Measurements from ENCODE around the gene CCNO.

DNA sequence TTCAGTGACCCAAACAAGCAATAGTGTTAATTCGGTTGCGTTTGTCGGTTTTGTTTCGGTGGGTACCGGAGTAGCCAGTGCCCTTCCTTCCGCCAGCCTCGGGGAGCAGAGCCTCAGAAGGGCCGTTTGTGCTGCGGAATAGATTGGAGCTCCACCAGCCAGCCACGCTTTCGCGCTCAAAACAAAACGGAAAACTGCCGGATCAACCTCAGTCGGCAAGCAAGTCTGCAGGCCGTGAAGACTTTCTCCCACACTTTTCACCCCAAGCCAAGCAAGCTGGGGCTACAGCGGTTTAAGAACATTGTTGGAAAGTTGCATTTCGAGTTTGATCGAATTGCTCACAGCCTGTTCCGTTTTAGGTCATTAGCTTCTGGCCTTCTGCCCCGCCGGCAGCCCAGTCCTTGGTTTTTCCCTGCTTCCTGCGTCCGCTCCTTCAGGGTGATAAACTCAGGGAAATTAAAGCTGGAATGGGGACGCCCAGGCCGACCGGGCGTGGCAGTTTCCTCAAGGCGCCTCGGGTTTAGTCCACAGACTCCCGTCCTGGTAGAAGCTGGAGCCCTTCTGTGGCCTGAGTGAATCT is 803 bp upstream of the CCNO start:
- TF ChIP-seq, protein P1, sequence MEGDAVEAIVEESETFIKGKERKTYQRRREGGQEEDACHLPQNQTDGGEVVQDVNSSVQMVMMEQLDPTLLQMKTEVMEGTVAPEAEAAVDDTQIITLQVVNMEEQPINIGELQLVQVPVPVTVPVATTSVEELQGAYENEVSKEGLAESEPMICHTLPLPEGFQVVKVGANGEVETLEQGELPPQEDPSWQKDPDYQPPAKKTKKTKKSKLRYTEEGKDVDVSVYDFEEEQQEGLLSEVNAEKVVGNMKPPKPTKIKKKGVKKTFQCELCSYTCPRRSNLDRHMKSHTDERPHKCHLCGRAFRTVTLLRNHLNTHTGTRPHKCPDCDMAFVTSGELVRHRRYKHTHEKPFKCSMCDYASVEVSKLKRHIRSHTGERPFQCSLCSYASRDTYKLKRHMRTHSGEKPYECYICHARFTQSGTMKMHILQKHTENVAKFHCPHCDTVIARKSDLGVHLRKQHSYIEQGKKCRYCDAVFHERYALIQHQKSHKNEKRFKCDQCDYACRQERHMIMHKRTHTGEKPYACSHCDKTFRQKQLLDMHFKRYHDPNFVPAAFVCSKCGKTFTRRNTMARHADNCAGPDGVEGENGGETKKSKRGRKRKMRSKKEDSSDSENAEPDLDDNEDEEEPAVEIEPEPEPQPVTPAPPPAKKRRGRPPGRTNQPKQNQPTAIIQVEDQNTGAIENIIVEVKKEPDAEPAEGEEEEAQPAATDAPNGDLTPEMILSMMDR (IDR thresholded peaks at IDR 0.05; ENCODE audit: insufficient read depth, low read length, poor library complexity, severe bottlenecking), result no peak
- TF ChIP-seq EZH2phosphoT487 (conservative IDR thresholded peaks at IDR 0.05; ENCODE audit: low read length), result no peak

Data from SU-DHL-6 (cell line).